ENCODE data around the gene KMT2D.

KMT2D gene

GRCh38 chr12:49032276-49032675 is 28.3 kb downstream of the KMT2D start:
- DNase-seq, result no peak

GRCh38 chr12:49031573-49032161 is 28.9 kb downstream of the KMT2D start:
- DNase-seq, result no peak

- no peak for DNase-seq
These were observed 29.7 kb downstream of the KMT2D start for GRCh38 chr12:49030714-49031572.

- no peak for DNase-seq
These were observed 30.5 kb downstream of the KMT2D start for GRCh38 chr12:49030119-49030518.

- DNase-seq, result no peak
These were observed 31.8 kb downstream of the KMT2D start for GRCh38 chr12:49028666-49029275.

GRCh38 chr12:49027846-49028555 is 32.6 kb downstream of the KMT2D start:
- no peak for DNase-seq

- no peak for DNase-seq
These were observed 33.7 kb downstream of the KMT2D start for GRCh38 chr12:49026678-49027480.

- DNase-seq, result no peak
These were observed 34.5 kb downstream of the KMT2D start for GRCh38 chr12:49026101-49026500.

GRCh38 chr12:49025463-49025862 is 35.1 kb downstream of the KMT2D start:
- no peak for DNase-seq

GRCh38 chr12:49024543-49024942 is 36.1 kb downstream of the KMT2D start:
- no peak for DNase-seq

- no peak for DNase-seq
These were observed 36.8 kb downstream of the KMT2D start for GRCh38 chr12:49023812-49024211.

- DNase-seq, result no peak
These were observed 37.9 kb downstream of the KMT2D start for GRCh38 chr12:49022558-49023178.

GRCh38 chr12:49021292-49021915 is 39.2 kb downstream of the KMT2D start:
- DNase-seq, result no peak

- DNase-seq, result no peak
These were observed 40.2 kb downstream of the KMT2D start for GRCh38 chr12:49020441-49020840.

- peak; percentile 59 for DNase-seq
These were observed 40.9 kb downstream of the KMT2D start for GRCh38 chr12:49019443-49020324.

GRCh38 chr12:49019120-49019430 is 41.5 kb downstream of the KMT2D start:
- DNase-seq, result no peak

GRCh38 chr12:49018261-49019119 is 42.1 kb downstream of the KMT2D start, which contains the start of gene PRKAG1:
PRKAG1 (minus strand) TSS chr12:49018776; CDS start chr12:49018740, 36 bp downstream.
- DNase-seq, result peak; percentile 98

GRCh38 chr12:49017891-49018260 is 42.7 kb downstream of the KMT2D start:
- DNase-seq, result peak; percentile 48

GRCh38 chr12:49015196-49015595 is 45.4 kb downstream of the KMT2D start:
- no peak for DNase-seq

- no peak for DNase-seq
These were observed 46.0 kb downstream of the KMT2D start for GRCh38 chr12:49014547-49014946.
